ENCODE measurements around the gene CRACDL. TPM values are rescaled to one million over a fixed set of nuclear protein-coding genes. Genes with fewer than 3 reads are reported as not detected.

CRACDL gene
- total RNA-seq, 2 experiments from 2014 or later: 0.36 to 1.5 TPM

GRCh38 chr2:98931596-98931995 lies 4.4 kb downstream of the CRACDL start:
- Mint-ChIP-seq H3K4me3 (no peak overlapping the region), H3K27ac (no peak overlapping the region), H3K36me3 (ENCODE audit: low read depth) (no peaks in the 10 kb centered on the region), H3K9me3 (no peaks in the 10 kb centered on the region), H3K4me1 (ENCODE audit: low read depth) (peaks cover 7% of the 10 kb centered on the region), H3K27me3 (peaks cover 47% of the 10 kb centered on the region)
- DNase-seq: no peak
- Histone ChIP-seq H3K36me3 (ENCODE audit: insufficient read depth, low read length) (no peaks in the 10 kb centered on the region), H3K27me3 (ENCODE audit: control insufficient read depth in 1 of 2, insufficient read depth in 2 of 2, low read length in 2 of 2) (peaks cover 10 to 13% of the 10 kb centered on the region in 2 experiments), H3K4me1 (ENCODE audit: insufficient read depth, low read length) (peaks cover 6% of the 10 kb centered on the region), H3K9me3 (ENCODE audit: control insufficient read depth in 1 of 2, insufficient read depth in 1 of 2, low read length in 2 of 2) (no peaks in the 10 kb centered on the region), H3K27ac (ENCODE audit: low read depth in 1 of 2, low read length in 2 of 2) (no peak overlapping the region), H3K4me3 (ENCODE audit: low read length) (no peak overlapping the region)
- CTCF ChIA-PET: interaction anchor here (0.7 kb wide), 1 partner anchor 537 kb away, joined by 3 read pairs; no protein-coding TSS in a partner anchor
- intact Hi-C loops (cut with DNase I, micrococcal nuclease): no loop called here
- no peak for TF ChIP-seq CTCF (IDR thresholded peaks at IDR 0.05)
- POLR2A ChIA-PET: no interaction called here
- no peak for ATAC-seq (ENCODE audit: poor library complexity)

- Histone ChIP-seq H3K9me3 (ENCODE audit: control insufficient read depth in 1 of 2, insufficient read depth in 1 of 2, low read length in 2 of 2) (no peaks in the 10 kb centered on the region), H3K4me1 (ENCODE audit: insufficient read depth, low read length) (no peaks in the 10 kb centered on the region), H3K36me3 (ENCODE audit: insufficient read depth, low read length) (no peaks in the 10 kb centered on the region), H3K4me3 (ENCODE audit: low read length) (no peak overlapping the region), H3K27me3 (ENCODE audit: control insufficient read depth in 1 of 2, insufficient read depth in 2 of 2, low read length in 2 of 2) (peaks cover 2 to 8% of the 10 kb centered on the region in 2 experiments), H3K27ac (ENCODE audit: low read depth in 1 of 2, low read length in 2 of 2) (no peak overlapping the region)
- POLR2A ChIA-PET: no interaction called here
- H3K9me3 Mint-ChIP-seq: no peaks in the 10 kb centered on the region
- peaks cover 38% of the 10 kb centered on the region for H3K27me3 Mint-ChIP-seq
- no peak for ATAC-seq (ENCODE audit: poor library complexity)
- H3K4me1 Mint-ChIP-seq (ENCODE audit: low read depth): no peaks in the 10 kb centered on the region
- H3K4me3 Mint-ChIP-seq: no peak overlapping the region
- no peak for TF ChIP-seq CTCF (IDR thresholded peaks at IDR 0.05)
- intact Hi-C loops (cut with DNase I, micrococcal nuclease): no loop called here
- no peak overlapping the region for H3K27ac Mint-ChIP-seq
- CTCF ChIA-PET: no interaction called here
- H3K36me3 Mint-ChIP-seq (ENCODE audit: low read depth): no peaks in the 10 kb centered on the region
- DNase-seq: no peak
Measured at GRCh38 chr2:98929920-98930319, 6.1 kb downstream of the CRACDL start.

GRCh38 chr2:98928242-98928641 lies 7.8 kb downstream of the CRACDL start:
- H3K27me3 Mint-ChIP-seq: peaks cover 22% of the 10 kb centered on the region
- peaks cover 0 to 4% of the 10 kb centered on the region in 2 experiments for H3K27me3 ChIP-seq (ENCODE audit: control insufficient read depth in 1 of 2, insufficient read depth in 2 of 2, low read length in 2 of 2)
- POLR2A ChIA-PET: no interaction called here
- H3K4me1 Mint-ChIP-seq (ENCODE audit: low read depth): no peaks in the 10 kb centered on the region
- ATAC-seq (ENCODE audit: poor library complexity) (no peak), DNase-seq (no peak)
- no peaks in the 10 kb centered on the region for H3K36me3 Mint-ChIP-seq (ENCODE audit: low read depth)
- no peaks in the 10 kb centered on the region for H3K9me3 Mint-ChIP-seq
- no peak overlapping the region for H3K27ac ChIP-seq (ENCODE audit: low read depth in 1 of 2, low read length in 2 of 2)
- H3K36me3 ChIP-seq (ENCODE audit: insufficient read depth, low read length): no peaks in the 10 kb centered on the region
- no peak for TF ChIP-seq CTCF (IDR thresholded peaks at IDR 0.05)
- no peak overlapping the region for H3K4me3 Mint-ChIP-seq
- no peaks in the 10 kb centered on the region for H3K4me1 ChIP-seq (ENCODE audit: insufficient read depth, low read length)
- CTCF ChIA-PET: no interaction called here
- intact Hi-C loops (cut with DNase I, micrococcal nuclease): no loop called here
- no peak overlapping the region for H3K27ac Mint-ChIP-seq
- H3K9me3 ChIP-seq (ENCODE audit: control insufficient read depth in 1 of 2, insufficient read depth in 1 of 2, low read length in 2 of 2): no peaks in the 10 kb centered on the region
- H3K4me3 ChIP-seq (ENCODE audit: low read length): no peak overlapping the region

All from CD4-positive, alpha-beta T cell (primary cell).